Measurements from ENCODE around the gene FGF8. TPM values are rescaled to one million over a fixed set of nuclear protein-coding genes. Genes with fewer than 3 reads are reported as not detected.

Gene FGF8
- total and polyA plus RNA-seq, 2 of the 13 experiments (the other 11 are each of a cell fraction or from before 2014, with no cell fraction given) = not detected

GRCh38 chr10:101818119-101818871 is 42.4 kb upstream of the FGF8 start, which contains the start of gene OGA:
Gene OGA (minus strand): TSS chr10:101818444. CDS start chr10:101818022, 422 bp downstream.
- H4K20me1 ChIP-seq (ENCODE audit: insufficient read depth, low read length) = peaks cover 41% of the 10 kb centered on the region
- peaks cover 60% of the 10 kb centered on the region for H3K79me2 ChIP-seq (ENCODE audit: insufficient read depth, low read length)
- no peaks in the 10 kb centered on the region for H3K9me3 ChIP-seq (ENCODE audit: low read length)
- intact Hi-C loops (cut with micrococcal nuclease; ENCODE audit: unreplicated experiment) = loop anchor here (2.0 to 10.0 kb wide), 2 partner anchors 19 to 687 kb away; partner anchors contain the start of genes ACTR1A and SUFU
- H3K4me3 ChIP-seq (replicated peaks in 1 of 3; ENCODE audit: insufficient read depth in 1 of 3, low read depth in 2 of 3, low read length in 3 of 3) = peak within 1 kb of the TSS; percentile 81 to 95 (median 89)
- WGBS (ENCODE audit: low lambda C conversion rate) = under 1% methylated on average over 46 of the region's 47 CpGs
- no TSS peak for BruUV-seq (replicated peaks)
- H3K27ac ChIP-seq (ENCODE audit: extremely low read length, insufficient read depth, low read length) = peak within 1 kb of the TSS; percentile 91
- DNase-seq (ENCODE audit: low spot score) (peak; percentile 99), ATAC-seq (peak; percentile 90), FAIRE-seq (peak; percentile 98)
- no peaks in the 10 kb centered on the region; a peak in 1 of 5 replicates for H3K27me3 ChIP-seq (ENCODE audit: control insufficient read depth in 1 of 2, insufficient read depth in 2 of 2, low read length in 2 of 2)
- POLR2A ChIA-PET = interaction anchor here (0.7 to 2.3 kb wide), 14 partner anchors 14 to 755 kb away, joined by 3 to 17 read pairs (median 3); partner anchors contain the start of gene NPM3
- H3K4me2 ChIP-seq (ENCODE audit: low read depth, low read length) = peak within 1 kb of the TSS; percentile 94
- CTCF ChIA-PET (ENCODE audit: low intra/inter-chr PET ratio, low total read pairs) = no interaction called here
- peak within 1 kb of the TSS; percentile 87 for H3K9ac ChIP-seq (ENCODE audit: insufficient read depth, low read depth, low read length)
- in situ Hi-C loops (cut with HindIII; ENCODE audit: extremely low pct_ligation_motif_present, low pct_unique_long_range_greater_than_20kb) = no loop called here
- peaks cover 38% of the 10 kb centered on the region for H3K4me1 ChIP-seq (ENCODE audit: insufficient read depth, low read length)
- no peaks in the 10 kb centered on the region; a peak in 1 of 5 replicates for H3K36me3 ChIP-seq (replicated peaks in 1 of 2; ENCODE audit: control insufficient read depth in 1 of 2, insufficient read depth in 2 of 2, low read length in 2 of 2)
- peak within 1 kb of the TSS; percentile 83 for H2AFZ ChIP-seq (ENCODE audit: low read length)
- TF ChIP-seq MED8 (CRISPR knock-in tag; IDR thresholded peaks at IDR 0.05; ENCODE audit: insufficient replicate concordance) (no peak), KIAA2018 (CRISPR knock-in tag; IDR thresholded peaks at IDR 0.05; ENCODE audit: borderline replicate concordance) (no peak), TRAFD1 (CRISPR knock-in tag; IDR thresholded peaks at IDR 0.05; ENCODE audit: borderline replicate concordance) (no peak; the same call in 1 of the 2 replicates), ZBTB4 (CRISPR knock-in tag; IDR thresholded peaks at IDR 0.05; ENCODE audit: borderline replicate concordance) (no peak), PBX2 (CRISPR knock-in tag; IDR thresholded peaks at IDR 0.05) (no peak), ZNF605 (CRISPR knock-in tag; IDR thresholded peaks at IDR 0.05) (peak; percentile 76; the same call in 1 of the 2 replicates)
